Mucosa of descending colon (tissue), 3 donors: ENCODE data around the gene NR2F1-AS1. TPM values are rescaled to one million over a fixed set of nuclear protein-coding genes. Genes with fewer than 3 reads are reported as not detected.
"Not testable (repeated sequence)": the region's sequence is repeated elsewhere in the genome, so short reads cannot be mapped to it uniquely, and the experiment has no call there.

Experiments
- ATAC-seq: fragments of 200-7000 bp; cut with Tn5 transposase; one replicate; pipeline ENCODE4 v1.9.1; 2020; ENCODE audit warnings: mild to moderate bottlenecking, moderate library complexity
- DNase-seq, 3 donors: peaks; one replicate each; pipeline ENCODE4 v3.0.0-alpha.2; 2020
- H3K36me3 ChIP-seq: fragments of 200-600 bp; one replicate; pipeline ENCODE4 v1.8.0; 2021; ENCODE audit warnings: low read depth, mild to moderate bottlenecking
- H3K4me1 ChIP-seq: fragments of 200-600 bp; one replicate; pipeline ENCODE4 v1.8.0; 2021; ENCODE audit warnings: low read depth, mild to moderate bottlenecking
- H3K4me3 ChIP-seq: fragments of 200-600 bp; one replicate; pipeline ENCODE4 v1.8.0; 2021; ENCODE audit warnings: mild to moderate bottlenecking
- H3K9me3 ChIP-seq: fragments of 200-600 bp; one replicate; pipeline ENCODE4 v1.8.0; 2021; ENCODE audit warnings: mild to moderate bottlenecking
- intact Hi-C, 2 donors: fragments of 100-400 bp; cut with DNase I in 1 of 2; cut with micrococcal nuclease in 1 of 2; formaldehyde crosslinking; loops; one replicate each; pipeline versions ENCODE4 v1.11.0 to v1.11.1; 2022; cut with DNase I, micrococcal nuclease
- total RNA-seq, 3 donors: library from RNA; stranded (reverse); fragmentation: NEBNext Ultra II Directional in 2 of 3; extraction: Animal tissue kit (Norgen Biotek cat#: 25700) in 2 of 3; gene quantifications; one replicate each; pipeline versions ENCODE4 v1.2.1 to v1.2.4, GENCODE V29; 2021 to 2023
- TF ChIP-seq, protein P1 (sequence below): fragments of 200-600 bp; IDR thresholded peaks from one replicate; pipeline ENCODE4 v1.8.0; 2022; ENCODE audit warnings: antibody characterized with exemption, mild to moderate bottlenecking
- donor health status: DM: no; HTN: no; CAD: no; lungs with moderate emphysema.
- donor health status: DM: no; HTN: no; CAD: no.
- donor health status: DM: no; HTN: yes; CAD: no.

Gene NR2F1-AS1
- total RNA-seq, 3 donors from 2014 or later, result 1.5 to 5.7 (median 2.2) TPM

GRCh38 chr5:93545872-93546271, 35.1 kb downstream of the NR2F1-AS1 start:
- no peaks in the 10 kb centered on the region for H3K9me3 ChIP-seq
- intact Hi-C loops, result no loop called here
- H3K4me1 ChIP-seq, result no peaks in the 10 kb centered on the region
- no peaks in the 10 kb centered on the region for H3K36me3 ChIP-seq
- no peak for DNase-seq
- ATAC-seq, result no peak
- TF ChIP-seq, protein P1, sequence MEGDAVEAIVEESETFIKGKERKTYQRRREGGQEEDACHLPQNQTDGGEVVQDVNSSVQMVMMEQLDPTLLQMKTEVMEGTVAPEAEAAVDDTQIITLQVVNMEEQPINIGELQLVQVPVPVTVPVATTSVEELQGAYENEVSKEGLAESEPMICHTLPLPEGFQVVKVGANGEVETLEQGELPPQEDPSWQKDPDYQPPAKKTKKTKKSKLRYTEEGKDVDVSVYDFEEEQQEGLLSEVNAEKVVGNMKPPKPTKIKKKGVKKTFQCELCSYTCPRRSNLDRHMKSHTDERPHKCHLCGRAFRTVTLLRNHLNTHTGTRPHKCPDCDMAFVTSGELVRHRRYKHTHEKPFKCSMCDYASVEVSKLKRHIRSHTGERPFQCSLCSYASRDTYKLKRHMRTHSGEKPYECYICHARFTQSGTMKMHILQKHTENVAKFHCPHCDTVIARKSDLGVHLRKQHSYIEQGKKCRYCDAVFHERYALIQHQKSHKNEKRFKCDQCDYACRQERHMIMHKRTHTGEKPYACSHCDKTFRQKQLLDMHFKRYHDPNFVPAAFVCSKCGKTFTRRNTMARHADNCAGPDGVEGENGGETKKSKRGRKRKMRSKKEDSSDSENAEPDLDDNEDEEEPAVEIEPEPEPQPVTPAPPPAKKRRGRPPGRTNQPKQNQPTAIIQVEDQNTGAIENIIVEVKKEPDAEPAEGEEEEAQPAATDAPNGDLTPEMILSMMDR, result no peak
- H3K4me3 ChIP-seq, result no peak overlapping the region

DNA sequence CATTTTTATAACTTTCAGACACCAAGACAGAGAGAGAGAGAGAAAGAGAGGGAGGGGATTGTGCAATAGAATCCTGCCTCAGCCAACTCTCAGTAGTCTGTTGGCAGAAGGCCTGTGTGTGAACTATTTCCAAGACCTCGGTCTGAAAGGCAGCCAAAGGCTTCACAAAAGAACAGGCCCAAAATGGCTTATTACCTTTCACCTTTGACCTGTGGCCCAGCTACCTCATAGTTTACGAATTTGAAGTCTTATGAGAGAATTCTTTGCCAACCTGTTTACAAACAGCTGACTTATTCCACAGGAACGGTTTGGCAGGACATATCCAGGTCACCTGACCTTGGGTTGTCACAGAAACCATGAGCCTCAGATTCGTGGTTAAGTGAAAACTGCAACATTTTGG, 48.6 kb downstream of the NR2F1-AS1 start:
- no peak for ATAC-seq
- TF ChIP-seq, protein P1, result no peak
- Histone ChIP-seq H3K9me3 (no peaks in the 10 kb centered on the region), H3K36me3 (no peaks in the 10 kb centered on the region), H3K4me3 (no peak overlapping the region), H3K4me1 (no peaks in the 10 kb centered on the region)
- DNase-seq, result peak in 1 of 3 donors; percentile 37
- intact Hi-C loops, result no loop called here

DNA sequence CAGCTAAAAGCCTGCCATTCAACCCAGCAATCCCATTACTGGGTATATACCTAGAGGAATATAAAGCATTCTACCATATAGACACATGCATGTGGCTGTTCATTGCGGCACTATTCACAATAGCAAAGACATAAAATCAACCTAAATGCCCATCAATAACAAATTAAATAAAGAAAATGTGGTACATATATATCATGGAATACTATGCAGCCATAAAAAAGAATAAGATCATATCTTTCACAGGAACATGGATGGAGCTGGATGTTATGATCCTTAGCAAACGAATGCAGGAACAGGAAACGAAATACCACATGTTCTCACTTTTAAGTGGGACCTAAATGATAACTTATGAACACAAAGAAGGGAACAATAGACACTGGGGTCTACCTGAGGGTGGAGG, 59.2 kb downstream of the NR2F1-AS1 start:
- H3K4me3 ChIP-seq, DNase-seq, intact Hi-C loops, H3K36me3 ChIP-seq, H3K9me3 ChIP-seq, ATAC-seq, H3K4me1 ChIP-seq: not testable (repeated sequence)

DNA sequence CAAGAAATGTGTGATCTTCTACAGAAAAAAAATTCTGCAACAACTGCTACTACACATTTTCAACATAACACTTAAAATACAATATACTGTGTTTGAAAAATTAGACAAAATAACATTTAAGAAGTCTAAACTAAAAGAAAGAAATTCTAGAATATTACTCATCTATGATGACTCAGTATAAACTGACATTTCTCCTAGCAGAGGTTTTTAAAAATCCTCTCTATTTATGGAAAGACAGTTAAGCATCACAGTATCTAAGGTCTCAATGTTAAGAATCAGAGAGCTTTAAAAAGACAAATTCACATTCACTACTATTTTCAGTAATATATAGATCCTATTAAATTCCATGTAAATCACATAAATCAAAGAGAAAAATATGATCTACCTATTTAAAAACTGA, 61.3 kb downstream of the NR2F1-AS1 start:
- TF ChIP-seq, protein P1, result no peak
- Histone ChIP-seq H3K9me3 (no peaks in the 10 kb centered on the region), H3K4me1 (no peaks in the 10 kb centered on the region), H3K4me3 (no peak overlapping the region), H3K36me3 (no peaks in the 10 kb centered on the region)
- no peak for DNase-seq
- ATAC-seq, result no peak
- intact Hi-C loops, result no loop called here

DNA sequence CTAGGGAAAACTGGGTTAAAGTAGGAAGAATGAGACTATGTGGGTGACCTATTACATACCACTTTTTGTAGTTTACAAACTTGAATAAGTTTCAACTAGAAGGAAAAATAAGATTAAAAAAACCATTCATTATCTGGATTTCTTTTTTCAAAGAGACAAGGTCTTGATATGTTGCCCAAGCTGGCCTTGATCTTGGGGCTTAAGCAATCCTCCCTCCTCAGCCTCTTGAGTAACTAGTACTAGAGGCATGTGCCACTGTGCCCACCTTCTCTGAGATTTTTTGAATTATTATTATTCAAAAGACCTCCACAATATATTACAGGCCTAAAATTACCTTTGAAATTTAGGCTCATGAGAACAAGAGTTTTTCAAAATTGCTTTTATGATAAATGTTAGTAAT, 63.2 kb downstream of the NR2F1-AS1 start:
- Histone ChIP-seq H3K36me3 (no peaks in the 10 kb centered on the region), H3K4me1 (no peaks in the 10 kb centered on the region), H3K4me3 (no peak overlapping the region), H3K9me3 (no peaks in the 10 kb centered on the region)
- intact Hi-C loops, result no loop called here
- TF ChIP-seq, protein P1, result no peak
- DNase-seq (no peak), ATAC-seq (no peak)

DNA sequence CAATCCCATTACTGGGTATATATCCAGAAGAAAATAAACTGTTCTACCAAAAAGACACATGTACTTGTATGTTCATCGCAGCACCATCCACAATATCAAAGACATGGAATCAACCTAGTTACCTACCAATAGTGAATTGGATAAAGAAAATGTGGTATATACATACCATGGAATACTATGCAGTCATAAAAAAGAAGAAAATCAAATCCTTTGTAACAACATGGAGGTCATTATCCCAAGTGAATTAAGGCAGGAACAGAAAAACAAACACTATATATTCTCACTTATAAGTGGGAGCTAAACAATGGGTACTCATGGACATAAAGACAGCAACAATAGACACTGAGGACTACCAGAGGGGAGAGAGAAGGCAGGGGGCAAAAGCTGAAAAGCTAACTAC, 67.7 kb downstream of the NR2F1-AS1 start:
- no peak for DNase-seq
- Histone ChIP-seq H3K4me1 (no peaks in the 10 kb centered on the region), H3K9me3 (no peaks in the 10 kb centered on the region), H3K4me3 (no peak overlapping the region), H3K36me3 (no peaks in the 10 kb centered on the region)
- TF ChIP-seq, protein P1, result no peak
- ATAC-seq, result no peak
- intact Hi-C loops, result no loop called here
